K562 (cell line): ENCODE data around the gene PHYHD1. TPM values are rescaled to one million over a fixed set of nuclear protein-coding genes. Genes with fewer than 3 reads are reported as not detected.

Source experiments
- ATAC-seq: fragments of 200-7000 bp; cut with Tn5 transposase; 3 replicates; pipeline ENCODE4 v1.9.1; 2020; ENCODE audit warnings: moderate library complexity
- BruUV-seq: library from RNA; stranded (reverse); fragments of 400-500 nt; replicated peaks from 2 replicates; lab custom pipeline; 2021; lab: Mats Ljungman, UMichigan
- CTCF ChIA-PET: fragments of 300-600 bp; formaldehyde crosslinking; extraction: SDS; loops from one replicate; lab custom pipeline; 2021; ENCODE audit warnings: low intra/inter-chr PET ratio; lab: Yijun Ruan, JAX
- POLR2A ChIA-PET: fragments of 300-600, 350-650 bp; sonication (Branson Sonifier 250); formaldehyde crosslinking; extraction: SDS; loops from one replicate; lab custom pipeline; 2021; ENCODE audit warnings: antibody characterized with exemption, inconsistent platforms; lab: Yijun Ruan, JAX
- DNase-seq, 4 experiments: peaks; one replicate each; pipeline versions ENCODE4 v3.0.0 to v3.0.0-alpha.2; 2011 to 2018; ENCODE audit warnings: low spot score in 3 of 4, mixed read lengths in 3 of 4; ENCODE audit errors: extremely low read depth in 1 of 4
- FAIRE-seq: peaks from 2 replicates; lab custom pipeline; 2011; peaks lifted over from hg19 to GRCh38; lab: Jason Lieb, UNC
- H2AFZ ChIP-seq: 2 replicates; pipeline ENCODE4 v1.6.0; 2011; ENCODE audit warnings: low read depth, low read length, control low read depth, inconsistent platforms
- H3K27ac ChIP-seq: fragments of 200-600 bp; 3 replicates; pipeline ENCODE4 v1.8.0; 2011; ENCODE audit warnings: low read depth, mild to moderate bottlenecking, control low read depth, inconsistent platforms, low read length, moderate library complexity, mixed read lengths; ENCODE audit errors: extremely low read depth
- H3K27me3 ChIP-seq, 2 experiments: fragments of 300-600 bp in 1 of 2; 2 replicates in 1 of 2; 3 replicates in 1 of 2; pipeline versions ENCODE4 v1.6.0 to v1.8.0; 2011; ENCODE audit warnings: inconsistent platforms in 2 of 2, low read length in 2 of 2, mild to moderate bottlenecking in 1 of 2, mixed read lengths in 1 of 2, moderate library complexity in 1 of 2; ENCODE audit not compliant: control insufficient read depth in 2 of 2, insufficient read depth in 2 of 2
- H3K36me3 ChIP-seq: fragments of 300-600 bp; 3 replicates; pipeline ENCODE4 v1.8.0; 2011; ENCODE audit warnings: mild to moderate bottlenecking, low read length, inconsistent platforms; ENCODE audit not compliant: control insufficient read depth, insufficient read depth
- H3K4me1 ChIP-seq, 2 experiments: fragments of 200-600 bp in 1 of 2; replicated peaks in 1 of 2; 2 replicates in 1 of 2; 3 replicates in 1 of 2; pipeline versions ENCODE4 v1.5.1 to v1.8.0; 2011; ENCODE audit warnings: inconsistent platforms in 2 of 2, low read length in 2 of 2, mild to moderate bottlenecking in 1 of 2, mixed read lengths in 1 of 2, moderate library complexity in 1 of 2; ENCODE audit not compliant: control insufficient read depth in 2 of 2, insufficient read depth in 2 of 2
- H3K4me2 ChIP-seq: 2 replicates; pipeline ENCODE4 v1.6.1; 2011; ENCODE audit warnings: low read length, control low read depth, inconsistent platforms, mixed read lengths; ENCODE audit not compliant: insufficient read depth
- H3K4me3 ChIP-seq: fragments of 200-600 bp; sonication (generic), shearing (Covaris generic); 2 replicates; pipeline ENCODE4 v1.5.1; 2016; ENCODE audit warnings: control low read depth, inconsistent platforms
- H3K79me2 ChIP-seq: fragments of 200-600 bp; 3 replicates; pipeline ENCODE4 v1.8.0; 2011; ENCODE audit warnings: low read length, inconsistent platforms; ENCODE audit not compliant: control insufficient read depth, insufficient read depth
- H3K9ac ChIP-seq, 2 experiments: 2 replicates each; pipeline versions ENCODE4 v1.6.0 to v1.6.1; 2011; ENCODE audit warnings: low read depth in 2 of 2, low read length in 2 of 2, control low read depth in 1 of 2, inconsistent platforms in 1 of 2, mild to moderate bottlenecking in 1 of 2, mixed read lengths in 1 of 2; ENCODE audit not compliant: insufficient read depth in 1 of 2
- H3K9me1 ChIP-seq: one replicate; pipeline ENCODE4 v1.6.0; 2011; ENCODE audit warnings: inconsistent platforms, mild to moderate bottlenecking, low read length, moderate library complexity; ENCODE audit not compliant: control insufficient read depth, insufficient read depth
- H3K9me3 ChIP-seq: replicated peaks from 2 replicates; pipeline ENCODE4 v1.5.1; 2011; ENCODE audit warnings: low read depth, low read length, inconsistent platforms; ENCODE audit not compliant: control insufficient read depth, insufficient read depth
- H4K20me1 ChIP-seq: replicated peaks from 2 replicates; pipeline ENCODE4 v1.6.1; 2011; ENCODE audit warnings: low read length, inconsistent platforms, mixed read lengths; ENCODE audit not compliant: control insufficient read depth, insufficient read depth
- GTF2A2 ChIP-seq: IDR thresholded peaks from 2 replicates; pipeline ENCODE4 v1.6.1; 2016; ENCODE audit warnings: mild to moderate bottlenecking, missing genetic modification characterization, missing compliant biosample characterization
- PHF8 ChIP-seq: fragments of 200-600 bp; sonication (generic); IDR thresholded peaks from 2 replicates; pipeline ENCODE4 v1.6.1; 2012; ENCODE audit warnings: mixed run types, mild to moderate bottlenecking, inconsistent platforms, low read length, moderate library complexity, borderline replicate concordance
- POLR2G ChIP-seq: fragments of 200-400 bp; formaldehyde crosslinking; IDR thresholded peaks from 2 replicates; pipeline ENCODE4 v1.6.1; 2017; ENCODE audit warnings: low read depth, mild to moderate bottlenecking, antibody characterized with exemption, low read length, moderate library complexity
- PRDM10 ChIP-seq: fragments of 450-650 bp; IDR thresholded peaks from 2 replicates; pipeline ENCODE4 v1.6.1; 2018; ENCODE audit not compliant: partially characterized antibody
- RBFOX2 ChIP-seq: fragments of 200-400 bp; formaldehyde crosslinking; IDR thresholded peaks from 2 replicates; pipeline ENCODE4 v1.6.1; 2017; ENCODE audit warnings: low read depth, mild to moderate bottlenecking, low read length, moderate library complexity
- SLC30A9 ChIP-seq: fragments of 250-450 bp; sonication (Bioruptor Pico); IDR thresholded peaks from 2 replicates; pipeline ENCODE4 v1.8.0; 2022; ENCODE audit warnings: mild to moderate bottlenecking, moderate library complexity
- VEZF1 ChIP-seq: fragments of 200-800 bp; sonication (Bioruptor generic); IDR thresholded peaks from 2 replicates; pipeline ENCODE4 v1.6.1; 2017; ENCODE audit warnings: missing genetic modification characterization, missing compliant biosample characterization
- ZFP1 ChIP-seq: fragments of 450-650 bp; formaldehyde crosslinking; IDR thresholded peaks from 2 replicates; pipeline ENCODE4 v1.4.0; 2020; ENCODE audit warnings: mild to moderate bottlenecking, mixed read lengths
- ZFX ChIP-seq: sonication (generic); formaldehyde crosslinking; IDR thresholded peaks from 2 replicates; pipeline ENCODE4 v1.8.0; 2022; ENCODE audit warnings: mild to moderate bottlenecking, missing genetic modification reagents, moderate library complexity
- WGBS: fragments of 100-300 bp; shearing (Covaris generic); methylation state at CpG from one replicate; pipeline ENCODE4 v1.1.6; 2016; ENCODE audit warnings: low coverage, mixed read lengths; ENCODE audit not compliant: insufficient coverage; ENCODE audit errors: missing lambda C conversion rate; 5-methylcytosine and 5-hydroxymethylcytosine counted together
- in situ Hi-C: fragments of 300-500 bp; cut with MboI; formaldehyde crosslinking; loops from 4 replicates; pipeline ENCODE4 v1.15.0; 2018; ENCODE audit warnings: inconsistent platforms, mixed read lengths
- intact Hi-C: fragments of 100-400 bp; cut with micrococcal nuclease; formaldehyde crosslinking; loops from 2 replicates; pipeline ENCODE4 v1.14.2; 2022
- polyA plus RNA-seq, 8 experiments: library from polyadenylated mRNA; depleted of rRNA in 4 of 8; stranded (reverse) in 5 of 8; unstranded in 3 of 8; fragments of >200 nt; fragmentation: Nextera tagmentation in 2 of 8; fragmentation: Illumina TruSeq in 1 of 8; extraction: Ambion mirVana in 2 of 8; extraction: Trizol in 1 of 8; gene quantifications; 2 replicates each; pipeline versions ENCODE4 v1.2.1 to v1.2.3, GENCODE V29; 2011 to 2014; ENCODE audit warnings: inconsistent platforms in 1 of 8, missing spikeins in 1 of 8
- total RNA-seq, 7 experiments: library from RNA; depleted of rRNA in 6 of 7; stranded (reverse); fragments of >200 nt in 6 of 7; fragmentation: Illumina TruSeq in 2 of 7; extraction: Trizol in 2 of 7; gene quantifications; 2 replicates each; pipeline versions ENCODE4 v1.2.1 to v1.2.3, GENCODE V29; 2011 to 2021; ENCODE audit warnings: low replicate concordance in 1 of 7

The PHYHD1 gene
- total and polyA plus RNA-seq, 9 of the 15 experiments (the other 6 are each of a cell fraction or from before 2014, with no cell fraction given): 0.36 to 1.3 (median 0.80) TPM

DNA sequence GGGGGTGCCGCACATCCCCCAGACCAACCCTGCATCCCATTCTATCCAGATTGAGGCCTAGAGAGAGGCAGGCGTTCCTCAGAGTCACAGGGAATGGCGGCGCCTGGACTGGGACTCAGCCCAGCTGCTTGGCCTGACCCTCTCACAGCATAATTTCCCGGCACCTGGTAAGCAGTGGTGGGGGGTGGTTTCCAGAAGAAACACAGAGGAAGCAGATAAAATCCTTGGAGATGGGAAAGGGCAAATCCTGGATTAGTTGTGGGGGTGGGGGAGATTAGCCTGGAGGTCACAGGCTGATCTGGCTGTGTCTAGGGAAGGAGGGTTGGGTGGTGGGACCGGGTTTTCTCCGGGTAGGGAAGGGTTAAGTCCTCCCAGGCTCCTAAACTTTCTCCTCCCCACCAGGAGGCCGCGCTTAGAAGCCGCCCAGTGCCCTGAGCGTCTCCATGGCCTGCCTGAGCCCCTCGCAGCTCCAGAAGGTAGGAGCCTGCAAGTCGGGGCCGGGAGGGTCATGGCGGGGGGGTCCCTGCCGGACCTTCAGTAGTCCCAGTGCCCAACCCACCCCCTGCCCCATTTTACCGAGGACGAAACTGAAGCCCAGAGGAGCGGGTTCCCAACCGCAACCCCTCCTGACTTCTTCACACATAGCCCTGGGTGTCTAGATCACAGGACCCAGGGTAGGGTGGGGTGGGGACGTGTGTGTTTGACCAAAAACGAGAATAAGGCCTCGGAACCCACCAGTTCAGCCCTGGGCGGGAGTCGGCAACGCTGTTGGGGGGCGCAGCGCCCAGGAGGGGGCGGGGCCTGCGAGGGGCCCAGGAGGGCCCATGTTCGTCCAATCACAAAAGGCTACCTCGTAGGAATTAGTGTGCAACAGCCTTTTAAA is 1.3 kb downstream of the PHYHD1 start:
- Histone ChIP-seq H3K27me3 (no peaks in the 10 kb centered on the region; a peak in 1 of 5 replicates), H3K4me1 (peaks cover 0 to 26% of the 10 kb centered on the region in 2 experiments; a peak in 4 of 5 replicates), H3K79me2 (no peaks in the 10 kb centered on the region), H3K9ac (peak overlapping the region; percentile 41 to 85; a peak in 3 of 4 replicates), H3K4me2 (no peak overlapping the region), H3K9me1 (no peaks in the 10 kb centered on the region), H3K4me3 (peak overlapping the region; percentile 8; the same call in 1 of the 2 replicates), H2AFZ (peak overlapping the region; percentile 72), H4K20me1 (no peaks in the 10 kb centered on the region), H3K9me3 (no peaks in the 10 kb centered on the region), H3K27ac (no peak overlapping the region; the same call in 1 of the 3 replicates), H3K36me3 (peaks cover 10% of the 10 kb centered on the region; the same call in 1 of the 3 replicates)
- WGBS: 32% methylated on average over 25 of the region's 32 CpGs
- CTCF ChIA-PET: no interaction called here
- BruUV-seq: no TSS peak
- POLR2A ChIA-PET: interaction anchor here (0.5 to 1.9 kb wide), 3 partner anchors 12 to 94 kb away, joined by 3 to 7 read pairs (median 4); no protein-coding TSS in a partner anchor
- DNase-seq (peak in 3 of 4 experiments; percentile 52 to 53 (median 53)), FAIRE-seq (no peak), ATAC-seq (peak; percentile 76)
- intact Hi-C loops (no loop called here), in situ Hi-C loops (no loop called here)
- TF ChIP-seq PHF8 (peak; percentile 39; the same call in 1 of the 2 replicates), VEZF1 (0 out of 2 replicates have a peak, but pooled peaks have one; percentile 15), ZFX (0 out of 2 replicates have a peak, but pooled peaks have one; percentile 31), ZFP1 (no peak), PRDM10 (peak; percentile 91), GTF2A2 (tag) (no peak), SLC30A9 (CRISPR knock-in tag) (no peak), RBFOX2 (peak; percentile 38), POLR2G (peak; percentile 59; the same call in 1 of the 2 replicates)
